Naive thymus-derived CD4-positive, alpha-beta T cell (primary cell): ENCODE measurements around the gene LARP7. TPM values are rescaled to one million over a fixed set of nuclear protein-coding genes. Genes with fewer than 3 reads are reported as not detected.
"Not testable (repeated sequence)": the region's sequence is repeated elsewhere in the genome, so short reads cannot be mapped to it uniquely, and the experiment has no call there.

Experiments
- ATAC-seq: fragments of 150-1000 bp; cut with Tn5 transposase; 2 replicates; pipeline ENCODE4 v1.10.0; 2021; ENCODE audit warnings: mild to moderate bottlenecking, moderate library complexity
- CTCF ChIA-PET: fragments of 350-600 bp; sonication (Branson Sonifier 250); formaldehyde crosslinking; loops from one replicate; lab custom pipeline; 2021; ENCODE audit warnings: antibody characterized with exemption; lab: Charles Lee
- POLR2A ChIA-PET: fragments of 350-600 bp; sonication (Branson Sonifier 250); formaldehyde crosslinking; loops from one replicate; lab custom pipeline; 2021; ENCODE audit warnings: antibody characterized with exemption, inconsistent platforms; lab: Charles Lee
- DNase-seq, 9 donors: peaks; one replicate each; pipeline versions ENCODE4 v3.0.0 to v3.0.0-alpha.2; 2020 to 2022; ENCODE audit warnings: mixed read lengths in 1 of 9
- H3K27ac ChIP-seq: one replicate; pipeline ENCODE4 v1.7.0; 2013; ENCODE audit warnings: mild to moderate bottlenecking, low read depth, low read length, moderate library complexity
- H3K27me3 ChIP-seq, 2 donors: one replicate each; pipeline ENCODE4 v1.7.0; 2013; ENCODE audit warnings: low read length in 2 of 2, mild to moderate bottlenecking in 2 of 2, moderate library complexity in 2 of 2; ENCODE audit not compliant: control insufficient read depth in 2 of 2, insufficient read depth in 2 of 2
- H3K36me3 ChIP-seq, 3 experiments: 1 replicate in 2 of 3; 2 replicates in 1 of 3; pipeline ENCODE4 v1.7.0; 2013; ENCODE audit warnings: low read length in 3 of 3, mild to moderate bottlenecking in 3 of 3, moderate library complexity in 1 of 3; ENCODE audit not compliant: insufficient read depth in 3 of 3, control insufficient read depth in 2 of 3
- H3K4me1 ChIP-seq, 2 donors: one replicate each; pipeline ENCODE4 v1.7.0; 2013; ENCODE audit warnings: low read length in 2 of 2, mild to moderate bottlenecking in 2 of 2, moderate library complexity in 1 of 2; ENCODE audit not compliant: control insufficient read depth in 2 of 2, insufficient read depth in 2 of 2
- H3K4me3 ChIP-seq: 2 replicates; pipeline ENCODE4 v1.7.0; 2013; ENCODE audit warnings: mild to moderate bottlenecking, low read length
- H3K9me3 ChIP-seq, 3 experiments: 1 replicate in 2 of 3; 2 replicates in 1 of 3; pipeline ENCODE4 v1.7.0; 2013; ENCODE audit warnings: low read length in 3 of 3; ENCODE audit not compliant: control insufficient read depth in 2 of 3
- H3K27ac Mint-ChIP-seq, 9 donors: one replicate each; pipeline ENCODE4 v1.8.0; 2020 to 2022; ENCODE audit warnings: mixed read lengths in 9 of 9, mild to moderate bottlenecking in 8 of 9, moderate library complexity in 5 of 9, inconsistent platforms in 2 of 9
- H3K27me3 Mint-ChIP-seq, 5 donors: one replicate each; pipeline ENCODE4 v1.8.0; 2021 to 2022; ENCODE audit warnings: mixed read lengths in 5 of 5, mild to moderate bottlenecking in 1 of 5
- H3K36me3 Mint-ChIP-seq, 5 donors: one replicate each; pipeline ENCODE4 v1.8.0; 2020 to 2022; ENCODE audit warnings: mixed read lengths in 5 of 5, mild to moderate bottlenecking in 3 of 5, inconsistent platforms in 1 of 5
- H3K4me1 Mint-ChIP-seq, 7 donors: one replicate each; pipeline ENCODE4 v1.8.0; 2020 to 2022; ENCODE audit warnings: mixed read lengths in 7 of 7, mild to moderate bottlenecking in 3 of 7, inconsistent platforms in 1 of 7
- H3K4me3 Mint-ChIP-seq, 10 donors: one replicate each; pipeline ENCODE4 v1.8.0; 2020 to 2022; ENCODE audit warnings: mild to moderate bottlenecking in 10 of 10, mixed read lengths in 10 of 10, moderate library complexity in 6 of 10, inconsistent platforms in 2 of 10
- H3K9me3 Mint-ChIP-seq, 11 donors: one replicate each; pipeline ENCODE4 v1.8.0; 2020 to 2022; ENCODE audit warnings: mixed read lengths in 11 of 11, mild to moderate bottlenecking in 4 of 11, inconsistent platforms in 1 of 11, moderate library complexity in 1 of 11
- intact Hi-C, 2 donors: fragments of 100-400 bp; cut with micrococcal nuclease; formaldehyde crosslinking; loops; one replicate each; pipeline ENCODE4 v1.15.1; 2023
- polyA plus RNA-seq, 2 donors: library from polyadenylated mRNA; unstranded; fragments of 300-500 nt; fragmentation: Illumina TruSeq; gene quantifications; one replicate each; pipeline ENCODE4 v1.2.3, GENCODE V29; 2021
- total RNA-seq, 6 experiments: library from RNA in 5 of 6; stranded (reverse) in 5 of 6; gene quantifications; 1 replicate in 5 of 6; 2 replicates in 1 of 6; pipeline ENCODE4 v1.2.3 and lab custom pipeline; 2021 to 2026

The LARP7 gene
- total and polyA plus RNA-seq, 7 experiments from 2014 or later: 28.6 to 48.2 (median 44.8) TPM

DNA sequence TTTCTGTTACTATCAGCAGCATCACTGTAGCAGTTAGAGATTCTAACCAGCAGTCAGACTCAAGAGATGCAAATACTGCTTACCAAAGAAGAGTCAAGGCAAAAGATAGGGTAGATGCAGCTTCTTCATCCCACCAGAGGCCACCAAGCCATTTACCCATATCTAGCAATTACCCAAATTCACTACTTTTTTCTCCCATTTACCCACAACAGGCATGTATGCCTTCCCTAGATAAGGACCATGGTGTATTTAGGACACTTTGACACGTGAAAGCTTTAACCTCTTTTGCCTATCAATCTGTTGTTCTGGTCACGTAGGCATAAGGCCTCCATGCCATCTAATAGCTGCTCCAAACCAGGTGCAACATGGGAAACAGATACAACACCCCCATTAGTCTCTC is 5.6 kb downstream of the LARP7 start:
- Mint-ChIP-seq H3K36me3 (peaks cover 8 to 38% (median 11%) of the 10 kb centered on the region in 5 donors), H3K27ac (peak overlapping the region in 2 of 9 donors; percentile 47 to 51), H3K4me1 (peaks cover 28 to 38% (median 33%) of the 10 kb centered on the region in 7 donors), H3K9me3 (no peaks in the 10 kb centered on the region), H3K4me3 (no peak overlapping the region), H3K27me3 (no peaks in the 10 kb centered on the region)
- Histone ChIP-seq H3K27ac (no peak overlapping the region), H3K36me3 (peaks cover 9 to 21% (median 17%) of the 10 kb centered on the region in 3 experiments), H3K4me1 (peaks cover 9 to 18% of the 10 kb centered on the region in 2 donors), H3K4me3 (no peak overlapping the region), H3K27me3 (no peaks in the 10 kb centered on the region), H3K9me3 (no peaks in the 10 kb centered on the region)
- no peak for ATAC-seq
- CTCF ChIA-PET: interaction anchor here (0.5 kb wide), 1 partner anchor 428 kb away, joined by 3 read pairs; no protein-coding TSS in a partner anchor
- intact Hi-C loops: no loop called here
- POLR2A ChIA-PET: interaction anchor here (0.7 kb wide), 1 partner anchor 13 kb away, joined by 3 read pairs; no protein-coding TSS in a partner anchor
- no peak for DNase-seq

DNA sequence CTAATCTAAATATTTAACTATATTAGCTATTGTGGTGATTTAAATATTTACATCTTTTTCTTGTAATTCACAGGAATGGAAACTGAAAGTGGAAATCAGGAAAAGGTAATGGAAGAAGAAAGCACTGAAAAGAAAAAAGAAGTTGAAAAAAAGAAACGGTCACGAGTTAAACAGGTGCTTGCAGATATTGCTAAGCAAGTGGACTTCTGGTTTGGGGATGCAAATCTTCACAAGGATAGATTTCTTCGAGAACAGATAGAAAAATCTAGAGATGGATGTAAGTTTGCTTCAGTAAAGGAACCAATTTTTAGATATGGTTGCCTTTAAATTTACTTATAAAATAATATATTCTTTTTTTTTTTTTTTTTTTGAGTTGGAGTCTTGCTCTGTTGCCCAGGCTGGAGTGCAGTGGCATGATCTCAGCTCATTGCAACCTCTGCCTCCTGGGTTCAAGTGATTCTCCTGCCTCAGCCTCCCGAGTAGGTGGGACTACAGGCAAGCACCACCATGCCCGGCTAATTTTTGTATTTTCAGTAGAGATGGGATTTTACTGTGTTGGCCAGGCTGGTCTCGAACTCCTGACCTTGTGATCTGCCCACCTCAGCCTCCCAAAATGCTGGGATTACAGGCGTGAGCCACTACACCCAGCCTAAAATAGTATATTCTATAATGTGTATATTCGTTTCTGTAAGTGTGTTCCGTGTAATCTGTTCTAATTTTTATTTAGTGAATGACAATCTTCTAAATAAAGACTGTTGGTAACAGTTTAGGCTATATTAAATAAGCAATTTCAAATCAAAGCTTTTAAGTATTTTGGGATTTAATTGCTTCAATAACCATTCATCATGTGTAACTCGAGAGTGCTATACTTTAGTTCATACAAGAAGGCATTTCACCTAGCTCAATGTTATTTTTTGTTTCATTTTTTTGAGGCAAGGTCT is 7.9 kb downstream of the LARP7 start:
- H3K4me3 Mint-ChIP-seq, H3K9me3 ChIP-seq, ATAC-seq, H3K4me1 ChIP-seq, POLR2A ChIA-PET, H3K27ac Mint-ChIP-seq, intact Hi-C loops, H3K27me3 Mint-ChIP-seq, H3K27ac ChIP-seq, H3K27me3 ChIP-seq, DNase-seq, H3K9me3 Mint-ChIP-seq, H3K4me3 ChIP-seq: not testable (repeated sequence)
- Mint-ChIP-seq H3K36me3 (peaks cover 8 to 38% (median 15%) of the 10 kb centered on the region in 5 donors), H3K4me1 (peaks cover 19 to 32% (median 28%) of the 10 kb centered on the region in 7 donors)
- H3K36me3 ChIP-seq: peaks cover 9 to 35% (median 23%) of the 10 kb centered on the region in 3 experiments
- CTCF ChIA-PET: interaction anchor here (0.8 to 1.6 kb wide), 3 partner anchors 15 to 120 kb away, joined by 3 to 4 read pairs (median 3); no protein-coding TSS in a partner anchor

DNA sequence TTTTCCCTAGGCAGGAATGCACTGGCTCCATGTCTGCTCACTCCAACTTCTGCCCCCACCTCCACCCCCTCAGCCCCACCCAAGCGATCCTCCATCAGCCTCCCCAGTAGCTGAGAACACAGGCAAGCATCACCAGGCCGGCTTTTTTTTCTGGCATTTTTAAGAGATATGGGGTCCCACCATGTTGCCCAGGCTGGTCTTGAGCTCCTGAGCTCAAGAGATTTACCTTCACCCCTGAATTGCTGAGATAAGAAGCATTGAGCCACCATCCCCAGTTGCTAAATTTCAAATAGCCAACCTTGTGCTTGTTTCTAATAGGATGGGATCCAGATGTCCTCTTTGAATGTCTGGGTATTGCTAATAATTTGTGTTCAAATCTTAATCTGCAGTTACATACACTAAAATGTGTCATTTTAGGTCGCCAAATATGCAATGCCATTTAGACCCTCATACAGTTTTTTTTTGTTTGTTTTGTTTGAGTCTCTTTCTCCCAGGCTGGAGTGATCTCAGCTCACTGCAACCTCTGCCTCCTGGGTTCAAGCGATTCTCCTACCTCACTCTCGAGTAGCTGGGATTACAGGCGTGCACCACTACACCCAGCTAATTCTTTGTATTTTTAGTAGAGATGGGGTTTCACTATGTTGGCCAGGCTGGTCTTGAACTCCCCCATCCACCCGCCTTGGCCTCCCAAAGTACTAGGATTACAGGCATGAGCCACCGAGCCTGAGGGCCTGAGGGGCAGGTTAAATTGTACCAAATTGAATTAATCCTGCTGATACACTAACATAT is 8.8 kb downstream of the LARP7 start:
- Mint-ChIP-seq H3K4me1 (peaks cover 17 to 28% (median 25%) of the 10 kb centered on the region in 7 donors), H3K27ac (peak overlapping the region in 1 of 9 donors; percentile 42), H3K4me3 (no peak overlapping the region), H3K9me3 (no peaks in the 10 kb centered on the region), H3K27me3 (no peaks in the 10 kb centered on the region), H3K36me3 (peaks cover 8 to 38% (median 17%) of the 10 kb centered on the region in 5 donors)
- Histone ChIP-seq H3K4me1 (peaks cover 0 to 10% of the 10 kb centered on the region in 2 donors), H3K27ac (no peak overlapping the region), H3K27me3 (no peaks in the 10 kb centered on the region), H3K9me3 (no peaks in the 10 kb centered on the region), H3K36me3 (peaks cover 9 to 39% (median 23%) of the 10 kb centered on the region in 3 experiments), H3K4me3 (no peak overlapping the region)
- intact Hi-C loops: no loop called here
- ChIA-PET POLR2A (no interaction called here), CTCF (interaction anchor here (1.2 kb wide), 1 partner anchor 119 kb away, joined by 3 read pairs; no protein-coding TSS in a partner anchor)
- ATAC-seq (no peak), DNase-seq (no peak)

DNA sequence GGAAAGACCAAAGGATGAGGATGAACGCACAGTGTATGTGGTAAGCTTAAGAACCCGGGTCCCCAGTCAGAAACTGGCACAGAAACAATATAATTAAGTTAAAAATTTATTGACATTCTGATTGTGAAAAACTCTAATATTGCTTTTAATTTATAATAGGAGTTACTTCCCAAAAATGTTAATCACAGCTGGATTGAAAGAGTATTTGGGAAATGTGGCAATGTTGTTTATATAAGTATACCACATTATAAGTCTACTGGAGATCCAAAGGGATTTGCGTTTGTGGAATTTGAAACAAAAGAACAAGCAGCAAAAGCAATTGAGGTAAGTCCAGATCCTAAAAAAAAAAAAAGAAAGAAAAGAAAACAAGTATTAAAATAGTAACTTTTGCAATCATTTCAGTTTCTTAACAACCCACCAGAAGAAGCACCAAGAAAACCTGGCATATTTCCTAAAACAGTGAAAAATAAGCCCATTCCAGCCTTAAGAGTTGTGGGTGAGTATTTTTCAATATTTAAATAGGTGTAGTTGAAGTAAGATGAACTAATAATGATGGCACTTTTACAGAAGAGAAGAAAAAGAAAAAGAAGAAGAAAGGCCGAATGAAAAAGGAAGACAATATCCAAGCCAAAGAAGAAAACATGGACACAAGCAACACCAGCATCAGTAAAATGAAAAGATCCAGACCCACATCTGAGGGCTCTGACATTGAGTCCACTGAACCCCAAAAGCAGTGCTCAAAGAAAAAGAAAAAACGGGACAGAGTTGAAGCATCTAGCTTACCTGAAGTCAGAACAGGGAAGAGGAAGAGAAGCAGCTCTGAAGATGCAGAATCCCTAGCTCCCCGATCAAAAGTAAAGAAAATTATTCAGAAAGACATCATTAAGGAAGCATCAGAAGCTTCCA is 9.9 kb downstream of the LARP7 start:
- CTCF ChIA-PET: no interaction called here
- POLR2A ChIA-PET: no interaction called here
- no peaks in the 10 kb centered on the region for H3K9me3 ChIP-seq
- Mint-ChIP-seq H3K4me3 (no peak overlapping the region), H3K27ac (no peak overlapping the region), H3K36me3 (peaks cover 8 to 31% (median 16%) of the 10 kb centered on the region in 5 donors), H3K4me1 (peaks cover 9 to 17% (median 13%) of the 10 kb centered on the region in 7 donors), H3K9me3 (no peaks in the 10 kb centered on the region), H3K27me3 (no peaks in the 10 kb centered on the region)
- intact Hi-C loops: no loop called here
- peaks cover 0 to 7% of the 10 kb centered on the region in 2 donors for H3K4me1 ChIP-seq
- H3K27me3 ChIP-seq: no peaks in the 10 kb centered on the region
- no peak overlapping the region for H3K4me3 ChIP-seq
- no peak overlapping the region for H3K27ac ChIP-seq
- DNase-seq (no peak), ATAC-seq (no peak)
- H3K36me3 ChIP-seq: peaks cover 16 to 49% (median 23%) of the 10 kb centered on the region in 3 experiments

DNA sequence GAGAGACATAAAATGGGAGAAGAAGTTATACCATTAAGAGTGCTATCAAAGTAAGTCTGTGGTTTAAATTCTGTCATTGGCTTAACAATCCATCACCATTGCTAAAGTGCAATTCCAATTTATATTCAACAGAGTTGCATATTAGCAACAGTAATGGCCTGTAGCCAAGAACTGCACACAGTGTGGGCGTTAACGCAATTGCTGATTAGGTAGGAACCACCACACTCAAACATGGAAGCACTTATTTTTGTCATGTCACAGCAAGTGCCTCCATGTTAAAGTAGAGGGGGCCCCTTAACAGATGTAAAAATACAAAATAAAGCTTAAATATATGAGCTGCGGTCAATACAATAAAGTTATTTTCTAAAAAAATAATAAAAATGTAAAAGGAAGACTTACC is 10.8 kb downstream of the LARP7 start:
- H3K36me3 Mint-ChIP-seq: peaks cover 8 to 28% (median 16%) of the 10 kb centered on the region in 5 donors
- no peak overlapping the region for H3K27ac Mint-ChIP-seq

More for the DNA sequence above, 10.8 kb downstream of the LARP7 start:
- Mint-ChIP-seq H3K4me3 (no peak overlapping the region), H3K27me3 (no peaks in the 10 kb centered on the region), H3K9me3 (no peaks in the 10 kb centered on the region), H3K4me1 (peaks cover 5 to 11% (median 7%) of the 10 kb centered on the region in 7 donors)
- ATAC-seq: no peak
- intact Hi-C loops: no loop called here
- Histone ChIP-seq H3K4me1 (no peaks in the 10 kb centered on the region), H3K36me3 (peaks cover 16 to 50% (median 23%) of the 10 kb centered on the region in 3 experiments), H3K27ac (no peak overlapping the region), H3K9me3 (no peaks in the 10 kb centered on the region), H3K27me3 (no peaks in the 10 kb centered on the region), H3K4me3 (no peak overlapping the region)
- POLR2A ChIA-PET: no interaction called here
- CTCF ChIA-PET: interaction anchor here (0.6 kb wide), 1 partner anchor 798 kb away, joined by 4 read pairs; no protein-coding TSS in a partner anchor
- no peak for DNase-seq
